Measurements from ENCODE around the gene CNKSR2.

The CNKSR2 gene

GRCh38 chrX:21374163-21374993 lies at the start of gene CNKSR2:
TSS of gene CNKSR2 (plus strand) at chrX:21374418. CDS start at chrX:21374898, 480 bp downstream.
- no peak for DNase-seq (ENCODE audit: low read depth, low spot score)

- DNase-seq (ENCODE audit: low read depth, low spot score), result no peak
These were observed 19.5 kb upstream of the CNKSR2 start for GRCh38 chrX:21354725-21355124.

- DNase-seq (ENCODE audit: low read depth, low spot score), result no peak
These were observed 18.4 kb upstream of the CNKSR2 start for GRCh38 chrX:21355831-21356230.

- no peak for DNase-seq (ENCODE audit: low read depth, low spot score)
These were observed 4.6 kb upstream of the CNKSR2 start for GRCh38 chrX:21369613-21370012.

GRCh38 chrX:21373001-21373400 lies 1.2 kb upstream of the CNKSR2 start:
- no peak for DNase-seq (ENCODE audit: low read depth, low spot score)

- no peak for DNase-seq (ENCODE audit: low read depth, low spot score)
These were observed 518 bp upstream of the CNKSR2 start for GRCh38 chrX:21373637-21374162.

- DNase-seq (ENCODE audit: low read depth, low spot score), result no peak
These were observed 933 bp downstream of the CNKSR2 start for GRCh38 chrX:21374994-21375707.

- no peak for DNase-seq (ENCODE audit: low read depth, low spot score)
These were observed 1.4 kb downstream of the CNKSR2 start for GRCh38 chrX:21375708-21376009.

GRCh38 chrX:21376636-21377035 lies 2.4 kb downstream of the CNKSR2 start:
- no peak for DNase-seq (ENCODE audit: low read depth, low spot score)

- no peak for DNase-seq (ENCODE audit: low read depth, low spot score)
These were observed 5.8 kb downstream of the CNKSR2 start for GRCh38 chrX:21379991-21380390.

- DNase-seq (ENCODE audit: low read depth, low spot score), result no peak
These were observed 8.5 kb downstream of the CNKSR2 start for GRCh38 chrX:21382715-21383114.

- no peak for DNase-seq (ENCODE audit: low read depth, low spot score)
These were observed 9.3 kb downstream of the CNKSR2 start for GRCh38 chrX:21383546-21383945.

- DNase-seq (ENCODE audit: low read depth, low spot score), result no peak
These were observed 10.0 kb downstream of the CNKSR2 start for GRCh38 chrX:21384178-21384577.

GRCh38 chrX:21394792-21395191 lies 20.6 kb downstream of the CNKSR2 start:
- no peak for DNase-seq (ENCODE audit: low read depth, low spot score)

GRCh38 chrX:21398426-21398825 lies 24.2 kb downstream of the CNKSR2 start:
- DNase-seq (ENCODE audit: low read depth, low spot score), result no peak

- no peak for DNase-seq (ENCODE audit: low read depth, low spot score)
These were observed 26.3 kb downstream of the CNKSR2 start for GRCh38 chrX:21400408-21401121.

GRCh38 chrX:21408307-21408706 lies 34.1 kb downstream of the CNKSR2 start:
- no peak for DNase-seq (ENCODE audit: low read depth, low spot score)

- no peak for DNase-seq (ENCODE audit: low read depth, low spot score)
These were observed 34.6 kb downstream of the CNKSR2 start for GRCh38 chrX:21408788-21409187.

GRCh38 chrX:21412029-21412428 lies 37.8 kb downstream of the CNKSR2 start:
- no peak for DNase-seq (ENCODE audit: low read depth, low spot score)

- DNase-seq (ENCODE audit: low read depth, low spot score), result no peak
These were observed 38.7 kb downstream of the CNKSR2 start for GRCh38 chrX:21412883-21413282.

GRCh38 chrX:21427086-21427485 lies 52.9 kb downstream of the CNKSR2 start:
- no peak for DNase-seq (ENCODE audit: low read depth, low spot score)

GRCh38 chrX:21437036-21437435 lies 62.8 kb downstream of the CNKSR2 start:
- no peak for DNase-seq (ENCODE audit: low read depth, low spot score)
